ENCODE results near the gene PDE4D.

The PDE4D gene

GRCh38 chr5:59126708-59127573 lies 766.6 kb downstream of the PDE4D start:
- Histone ChIP-seq H3K4me3 (replicated peaks; ENCODE audit: low read depth, low read length) (peak overlapping the region; percentile 14; the same call in 1 of the 2 replicates), H3K27me3 (replicated peaks; ENCODE audit: control insufficient read depth, insufficient read depth, low read length) (no peaks in the 10 kb centered on the region), H3K36me3 (ENCODE audit: control insufficient read depth, insufficient read depth, low read length) (no peaks in the 10 kb centered on the region)
- DNase-seq (ENCODE audit: extremely low read depth, insufficient read length) = no peak
- TF ChIP-seq CTCF (IDR thresholded peaks at IDR 0.05; ENCODE audit: insufficient read depth, low read length, poor library complexity, severe bottlenecking) = no peak

DNA sequence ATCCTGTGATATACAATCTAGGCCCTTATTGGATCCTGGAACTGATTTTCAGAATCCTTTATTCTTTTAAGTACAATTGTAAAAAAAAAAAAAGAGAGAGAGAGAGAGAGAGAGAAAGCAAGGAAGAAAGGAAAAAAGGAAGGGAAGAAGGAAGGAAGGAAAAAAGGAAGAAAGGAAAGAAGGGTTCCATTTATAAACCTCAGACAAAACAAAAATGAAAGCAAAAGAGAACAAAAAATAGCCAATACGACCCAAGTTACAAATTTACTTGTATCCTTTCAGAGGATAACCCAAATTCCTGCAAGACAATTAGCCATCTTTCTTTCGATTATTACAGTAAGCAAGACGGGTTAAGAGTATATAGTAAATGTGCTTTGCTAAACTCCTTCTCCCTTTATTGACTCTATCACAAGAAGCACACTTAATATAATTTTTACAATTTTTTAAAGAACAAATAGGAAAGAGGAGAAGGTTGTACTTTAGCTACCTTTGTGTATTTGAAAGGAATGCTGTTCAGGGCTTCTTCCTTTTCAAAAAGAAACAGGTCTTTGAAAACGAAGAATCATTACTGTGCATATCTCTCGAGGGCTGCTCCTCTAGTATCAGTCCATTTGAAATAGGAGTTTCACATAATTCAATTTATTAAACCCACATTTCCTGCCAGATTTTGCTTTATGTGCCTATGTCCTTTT lies 767.4 kb downstream of the PDE4D start:
- Histone ChIP-seq H3K36me3 (ENCODE audit: control insufficient read depth, insufficient read depth, low read length) (no peaks in the 10 kb centered on the region), H3K27me3 (replicated peaks; ENCODE audit: control insufficient read depth, insufficient read depth, low read length) (no peaks in the 10 kb centered on the region), H3K4me3 (replicated peaks; ENCODE audit: low read depth, low read length) (no peak overlapping the region)
- no peak for TF ChIP-seq CTCF (IDR thresholded peaks at IDR 0.05; ENCODE audit: insufficient read depth, low read length, poor library complexity, severe bottlenecking)
- DNase-seq (ENCODE audit: extremely low read depth, insufficient read length) = no peak

- no peaks in the 10 kb centered on the region for H3K27me3 ChIP-seq (replicated peaks; ENCODE audit: control insufficient read depth, insufficient read depth, low read length)
- H3K36me3 ChIP-seq (ENCODE audit: control insufficient read depth, insufficient read depth, low read length) = no peaks in the 10 kb centered on the region
- no peak for TF ChIP-seq CTCF (IDR thresholded peaks at IDR 0.05; ENCODE audit: insufficient read depth, low read length, poor library complexity, severe bottlenecking)
- DNase-seq (ENCODE audit: extremely low read depth, insufficient read length) = no peak
- H3K4me3 ChIP-seq (replicated peaks; ENCODE audit: low read depth, low read length) = no peak overlapping the region
These were observed 768.2 kb downstream of the PDE4D start for GRCh38 chr5:59125011-59125961.

DNA sequence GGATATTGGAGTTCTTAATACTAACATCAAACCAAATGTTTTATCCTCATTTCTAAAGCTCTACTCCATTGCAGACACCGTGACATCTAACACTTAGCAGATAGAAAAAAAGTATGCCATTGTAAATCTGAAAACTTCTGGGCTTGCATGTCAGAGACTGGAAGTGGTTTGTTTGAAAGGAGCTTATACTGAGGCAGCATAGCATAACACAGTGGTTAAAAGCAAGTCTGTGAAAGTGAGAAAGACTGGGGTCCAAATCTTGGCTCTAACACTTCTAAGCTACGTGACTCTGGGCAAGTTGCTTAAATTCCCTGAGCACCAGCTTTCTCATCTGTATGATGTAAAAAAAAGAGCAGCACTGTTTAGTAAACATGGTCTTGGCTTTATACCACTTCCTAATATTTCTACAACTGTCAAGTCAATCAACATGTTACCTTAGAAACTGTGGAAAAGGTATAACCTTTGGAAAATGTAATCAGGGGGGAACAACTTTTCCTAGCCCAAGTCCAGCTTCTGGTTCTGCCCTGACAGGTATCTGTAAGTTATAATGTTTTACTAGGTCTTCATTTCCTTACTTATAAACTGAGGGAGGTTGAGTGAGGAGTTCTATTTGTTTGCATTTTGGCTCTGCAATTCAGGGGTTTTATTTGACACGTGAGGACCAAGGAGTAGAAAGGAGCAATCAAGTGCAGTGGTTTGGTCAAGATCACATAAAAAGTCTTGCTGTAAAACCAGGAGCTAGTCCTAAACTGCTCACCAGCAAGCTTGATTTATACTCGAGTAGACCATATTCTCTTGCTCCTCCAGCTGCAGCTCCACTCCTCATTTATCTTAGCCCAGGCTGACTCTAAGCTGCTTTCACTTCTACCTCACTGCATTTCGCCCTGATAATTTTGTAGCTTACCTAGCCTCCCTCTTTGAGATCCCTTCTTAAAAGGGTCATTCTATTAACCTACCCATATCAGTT lies 769.6 kb downstream of the PDE4D start:
- no peak overlapping the region for H3K4me3 ChIP-seq (replicated peaks; ENCODE audit: low read depth, low read length)
- no peak for DNase-seq (ENCODE audit: extremely low read depth, insufficient read length)
- no peak for TF ChIP-seq CTCF (IDR thresholded peaks at IDR 0.05; ENCODE audit: insufficient read depth, low read length, poor library complexity, severe bottlenecking)

GRCh38 chr5:59119480-59119879 lies 774.0 kb downstream of the PDE4D start:
- DNase-seq (ENCODE audit: extremely low read depth, insufficient read length) = no peak
- no peaks in the 10 kb centered on the region for H3K36me3 ChIP-seq (ENCODE audit: control insufficient read depth, insufficient read depth, low read length)

More for the DNA sequence above, 769.6 kb downstream of the PDE4D start:
- H3K27me3 ChIP-seq (replicated peaks; ENCODE audit: control insufficient read depth, insufficient read depth, low read length) = no peaks in the 10 kb centered on the region
- H3K36me3 ChIP-seq (ENCODE audit: control insufficient read depth, insufficient read depth, low read length) = no peaks in the 10 kb centered on the region

More at GRCh38 chr5:59119480-59119879, 774.0 kb downstream of the PDE4D start:
- H3K27me3 ChIP-seq (replicated peaks; ENCODE audit: control insufficient read depth, insufficient read depth, low read length) = no peaks in the 10 kb centered on the region
- H3K4me3 ChIP-seq (replicated peaks; ENCODE audit: low read depth, low read length) = no peak overlapping the region
- no peak for TF ChIP-seq CTCF (IDR thresholded peaks at IDR 0.05; ENCODE audit: insufficient read depth, low read length, poor library complexity, severe bottlenecking)
